HepG2 (cell line): ENCODE results near the gene LSM12. TPM values are rescaled to one million over a fixed set of nuclear protein-coding genes. Genes with fewer than 3 reads are reported as not detected.

Source experiments
- CEBPG ChIP-seq: IDR thresholded peaks from 2 replicates; pipeline ENCODE4 v1.6.1; 2016
- GMEB2 ChIP-seq: IDR thresholded peaks from 2 replicates; pipeline ENCODE4 v1.6.1; 2016; ENCODE audit warnings: missing biosample characterization, missing genetic modification reagents, low read depth
- IRF9 ChIP-seq: sonication (generic); formaldehyde crosslinking; IDR thresholded peaks from 2 replicates; pipeline ENCODE4 v1.8.0; 2022; ENCODE audit warnings: missing genetic modification reagents, mild to moderate bottlenecking, borderline replicate concordance
- ISX ChIP-seq: sonication (generic); formaldehyde crosslinking; conservative IDR thresholded peaks from 2 replicates; pipeline ENCODE4 v1.5.0; 2020; ENCODE audit warnings: missing genetic modification reagents
- KAT8 ChIP-seq: IDR thresholded peaks from 2 replicates; pipeline ENCODE4 v1.6.1; 2016; ENCODE audit warnings: missing genetic modification reagents, missing compliant biosample characterization
- MXI1 ChIP-seq: IDR thresholded peaks from 3 replicates; pipeline ENCODE4 v1.6.1; 2012; ENCODE audit warnings: low read depth, low read length, inconsistent platforms, borderline replicate concordance
- PRDM4 ChIP-seq: sonication (generic); formaldehyde crosslinking; IDR thresholded peaks from 2 replicates; pipeline ENCODE4 v1.9.0; 2021; ENCODE audit warnings: missing genetic modification reagents, borderline replicate concordance
- RBFOX2 ChIP-seq: fragments of 200-400 bp; formaldehyde crosslinking; IDR thresholded peaks from 2 replicates; pipeline ENCODE4 v1.6.1; 2017; ENCODE audit warnings: low read depth, mild to moderate bottlenecking, low read length
- ZBTB38 ChIP-seq: sonication (generic); formaldehyde crosslinking; IDR thresholded peaks from 2 replicates; pipeline ENCODE4 v1.5.1; 2020; ENCODE audit warnings: mild to moderate bottlenecking, missing genetic modification reagents
- ZNF33A ChIP-seq: sonication (generic); formaldehyde crosslinking; IDR thresholded peaks from 2 replicates; pipeline ENCODE4 v1.5.1; 2020; ENCODE audit warnings: missing genetic modification reagents, mild to moderate bottlenecking, moderate library complexity, borderline replicate concordance
- ZNF382 ChIP-seq: sonication (generic); formaldehyde crosslinking; IDR thresholded peaks from 2 replicates; pipeline ENCODE4 v1.5.0; 2020; ENCODE audit warnings: missing genetic modification reagents, mild to moderate bottlenecking, borderline replicate concordance
- ZNF446 ChIP-seq: sonication (generic); formaldehyde crosslinking; IDR thresholded peaks from 2 replicates; pipeline ENCODE4 v1.5.0; 2020; ENCODE audit warnings: mild to moderate bottlenecking, missing genetic modification reagents
- ZNF597 ChIP-seq: sonication (generic); formaldehyde crosslinking; IDR thresholded peaks from 2 replicates; pipeline ENCODE4 v1.5.0; 2020; ENCODE audit warnings: missing genetic modification reagents
- ZNF672 ChIP-seq: sonication (generic); formaldehyde crosslinking; IDR thresholded peaks from 2 replicates; pipeline ENCODE4 v1.8.1; 2022; ENCODE audit warnings: missing genetic modification reagents
- ZNF737 ChIP-seq: sonication (generic); formaldehyde crosslinking; IDR thresholded peaks from 2 replicates; pipeline ENCODE4 v1.5.0; 2020; ENCODE audit warnings: missing genetic modification reagents, mild to moderate bottlenecking, borderline replicate concordance
- ZNF839 ChIP-seq: sonication (generic); formaldehyde crosslinking; IDR thresholded peaks from 2 replicates; pipeline ENCODE4 v1.4.0; 2020; ENCODE audit warnings: missing genetic modification reagents, mild to moderate bottlenecking, borderline replicate concordance
- ZNF879 ChIP-seq: sonication (generic); formaldehyde crosslinking; IDR thresholded peaks from 2 replicates; pipeline ENCODE4 v1.8.1; 2023; ENCODE audit warnings: missing genetic modification reagents
- polyA plus RNA-seq, 8 experiments: library from polyadenylated mRNA; depleted of rRNA in 3 of 8; stranded (reverse) in 7 of 8; unstranded in 1 of 8; fragments of >200 nt; fragmentation: Illumina TruSeq in 4 of 8; extraction: Trizol in 4 of 8; gene quantifications; 2 replicates each; pipeline versions ENCODE4 v1.2.1 to v1.2.3, GENCODE V29; 2011 to 2016; ENCODE audit warnings: low read depth in 4 of 8, missing spikeins in 1 of 8, mixed read lengths in 1 of 8; ENCODE audit not compliant: insufficient read depth in 1 of 8
- total RNA-seq, 5 experiments: library from RNA; depleted of rRNA; stranded (reverse); fragments of >200 nt; fragmentation: Illumina TruSeq; extraction: Trizol; gene quantifications; 2 replicates each; pipeline ENCODE4 v1.2.3, GENCODE V29; 2016; ENCODE audit warnings: low read depth in 1 of 5
- TF ChIP-seq, protein P1 (sequence below): sonication (generic); formaldehyde crosslinking; IDR thresholded peaks from 2 replicates; pipeline ENCODE4 v1.4.0; 2020; ENCODE audit warnings: missing genetic modification reagents
- TF ChIP-seq, protein P2 (sequence below): sonication (generic); IDR thresholded peaks from 2 replicates; pipeline ENCODE4 v1.6.1; 2016; ENCODE audit warnings: low read depth, borderline replicate concordance

Gene LSM12
- total and polyA plus RNA-seq, 2 of the 13 experiments (the other 11 are each of a cell fraction or from before 2014, with no cell fraction given) = 52.8 to 55.7 TPM

GRCh38 chr17:44002141-44002848 is 64.2 kb downstream of the LSM12 start (continued):
- TF ChIP-seq IRF9 (CRISPR knock-in tag) (no peak; the same call in 1 of the 2 replicates), ZBTB38 (CRISPR knock-in tag) (no peak), ZNF446 (CRISPR knock-in tag) (no peak), ISX (CRISPR knock-in tag) (no peak), ZNF879 (CRISPR knock-in tag) (no peak), ZNF672 (CRISPR knock-in tag) (no peak), ZNF382 (no peak), RBFOX2 (peak; percentile 35; the same call in 1 of the 2 replicates), ZNF737 (CRISPR knock-in tag) (no peak), GMEB2 (CRISPR knock-in tag) (no peak), CEBPG (CRISPR knock-in tag) (peak; percentile 96), ZNF33A (CRISPR knock-in tag) (no peak), KAT8 (CRISPR knock-in tag) (peak; percentile 78), ZNF597 (CRISPR knock-in tag) (no peak), MXI1 (peak; percentile 91; the same call in 1 of the 3 replicates), PRDM4 (no peak), ZNF839 (CRISPR knock-in tag) (no peak)
- TF ChIP-seq, protein P1, sequence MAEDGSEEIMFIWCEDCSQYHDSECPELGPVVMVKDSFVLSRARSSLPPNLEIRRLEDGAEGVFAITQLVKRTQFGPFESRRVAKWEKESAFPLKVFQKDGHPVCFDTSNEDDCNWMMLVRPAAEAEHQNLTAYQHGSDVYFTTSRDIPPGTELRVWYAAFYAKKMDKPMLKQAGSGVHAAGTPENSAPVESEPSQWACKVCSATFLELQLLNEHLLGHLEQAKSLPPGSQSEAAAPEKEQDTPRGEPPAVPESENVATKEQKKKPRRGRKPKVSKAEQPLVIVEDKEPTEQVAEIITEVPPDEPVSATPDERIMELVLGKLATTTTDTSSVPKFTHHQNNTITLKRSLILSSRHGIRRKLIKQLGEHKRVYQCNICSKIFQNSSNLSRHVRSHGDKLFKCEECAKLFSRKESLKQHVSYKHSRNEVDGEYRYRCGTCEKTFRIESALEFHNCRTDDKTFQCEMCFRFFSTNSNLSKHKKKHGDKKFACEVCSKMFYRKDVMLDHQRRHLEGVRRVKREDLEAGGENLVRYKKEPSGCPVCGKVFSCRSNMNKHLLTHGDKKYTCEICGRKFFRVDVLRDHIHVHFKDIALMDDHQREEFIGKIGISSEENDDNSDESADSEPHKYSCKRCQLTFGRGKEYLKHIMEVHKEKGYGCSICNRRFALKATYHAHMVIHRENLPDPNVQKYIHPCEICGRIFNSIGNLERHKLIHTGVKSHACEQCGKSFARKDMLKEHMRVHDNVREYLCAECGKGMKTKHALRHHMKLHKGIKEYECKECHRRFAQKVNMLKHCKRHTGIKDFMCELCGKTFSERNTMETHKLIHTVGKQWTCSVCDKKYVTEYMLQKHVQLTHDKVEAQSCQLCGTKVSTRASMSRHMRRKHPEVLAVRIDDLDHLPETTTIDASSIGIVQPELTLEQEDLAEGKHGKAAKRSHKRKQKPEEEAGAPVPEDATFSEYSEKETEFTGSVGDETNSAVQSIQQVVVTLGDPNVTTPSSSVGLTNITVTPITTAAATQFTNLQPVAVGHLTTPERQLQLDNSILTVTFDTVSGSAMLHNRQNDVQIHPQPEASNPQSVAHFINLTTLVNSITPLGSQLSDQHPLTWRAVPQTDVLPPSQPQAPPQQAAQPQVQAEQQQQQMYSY = no peak
- TF ChIP-seq, protein P2, sequence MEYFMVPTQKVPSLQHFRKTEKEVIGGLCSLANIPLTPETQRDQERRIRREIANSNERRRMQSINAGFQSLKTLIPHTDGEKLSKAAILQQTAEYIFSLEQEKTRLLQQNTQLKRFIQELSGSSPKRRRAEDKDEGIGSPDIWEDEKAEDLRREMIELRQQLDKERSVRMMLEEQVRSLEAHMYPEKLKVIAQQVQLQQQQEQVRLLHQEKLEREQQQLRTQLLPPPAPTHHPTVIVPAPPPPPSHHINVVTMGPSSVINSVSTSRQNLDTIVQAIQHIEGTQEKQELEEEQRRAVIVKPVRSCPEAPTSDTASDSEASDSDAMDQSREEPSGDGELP = peak; percentile 83; the same call in 1 of the 2 replicates
